Stimulated activated CD4-positive, alpha-beta T cell treated with anti-CD3 and anti-CD28 coated beads, Interleukin-4, amount 100 ng/mL, for 24 hours (primary cell): ENCODE measurements around the gene CLDN1.

ENCODE experiments used
- DNase-seq: peaks from one replicate; pipeline ENCODE4 v3.0.0-alpha.2; 2020

The CLDN1 gene

GRCh38 chr3:190330936-190331734, 8.9 kb upstream of the CLDN1 start:
- DNase-seq = no peak

DNA sequence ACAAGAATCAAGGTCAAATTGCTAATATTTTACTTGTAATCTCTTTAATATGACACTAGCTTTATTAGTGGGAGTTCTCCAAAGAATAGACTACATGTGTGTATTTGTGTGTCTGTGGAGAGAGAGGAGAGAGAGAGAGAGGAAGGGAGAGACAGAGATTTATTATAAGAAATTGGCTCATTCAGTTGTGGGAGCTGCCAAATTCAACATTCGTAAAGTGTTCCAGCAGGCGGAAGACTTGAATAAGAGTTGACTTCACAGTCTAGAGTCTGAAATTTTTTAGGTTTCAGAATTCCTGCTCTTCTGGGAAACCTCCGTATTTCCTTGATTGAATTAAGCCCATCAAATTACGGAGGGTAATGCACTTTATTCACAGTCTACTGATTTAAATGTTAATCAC, 4.7 kb upstream of the CLDN1 start:
- no peak for DNase-seq

DNA sequence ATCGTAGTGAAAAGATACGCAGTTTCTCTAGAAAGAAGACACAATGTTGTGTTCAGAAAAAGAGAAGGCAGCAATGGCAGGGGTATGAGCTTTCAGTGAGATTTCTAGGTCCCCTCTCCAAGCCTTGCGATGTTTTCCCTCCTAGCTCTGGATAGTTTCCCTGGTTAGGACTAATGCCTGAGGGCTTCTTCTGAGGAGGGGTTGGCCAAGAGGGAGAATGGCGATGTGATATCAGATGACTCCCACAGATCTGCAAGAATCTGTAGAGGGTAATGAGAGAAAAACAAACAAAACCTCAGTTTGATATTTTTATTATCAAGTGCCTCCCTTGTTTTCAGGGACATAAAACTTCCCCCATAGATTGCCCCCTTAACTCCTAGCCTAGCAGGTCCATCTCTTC, 4.1 kb upstream of the CLDN1 start:
- DNase-seq = no peak

GRCh38 chr3:190325923-190326322, 3.7 kb upstream of the CLDN1 start:
- no peak for DNase-seq

DNA sequence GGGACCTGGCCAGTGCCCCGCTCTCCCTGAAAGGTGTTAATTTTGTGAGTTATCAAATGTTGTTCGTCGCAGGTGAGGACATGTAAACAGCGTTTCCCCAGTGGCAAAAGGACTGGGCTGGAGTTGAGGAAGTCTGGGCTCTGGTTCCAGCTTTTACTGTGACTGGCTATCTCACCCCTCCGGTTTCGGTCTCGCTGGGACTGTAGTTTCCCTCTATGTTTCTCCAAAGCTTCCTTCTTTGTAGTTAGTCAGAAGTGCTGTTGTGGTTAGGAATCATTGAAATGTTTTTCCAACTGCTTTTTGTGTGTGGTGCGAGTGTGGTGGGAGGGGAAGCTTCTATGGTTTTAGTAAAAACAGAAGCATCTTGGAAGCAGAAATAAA, 990 bp upstream of the CLDN1 start:
- DNase-seq = no peak

DNA sequence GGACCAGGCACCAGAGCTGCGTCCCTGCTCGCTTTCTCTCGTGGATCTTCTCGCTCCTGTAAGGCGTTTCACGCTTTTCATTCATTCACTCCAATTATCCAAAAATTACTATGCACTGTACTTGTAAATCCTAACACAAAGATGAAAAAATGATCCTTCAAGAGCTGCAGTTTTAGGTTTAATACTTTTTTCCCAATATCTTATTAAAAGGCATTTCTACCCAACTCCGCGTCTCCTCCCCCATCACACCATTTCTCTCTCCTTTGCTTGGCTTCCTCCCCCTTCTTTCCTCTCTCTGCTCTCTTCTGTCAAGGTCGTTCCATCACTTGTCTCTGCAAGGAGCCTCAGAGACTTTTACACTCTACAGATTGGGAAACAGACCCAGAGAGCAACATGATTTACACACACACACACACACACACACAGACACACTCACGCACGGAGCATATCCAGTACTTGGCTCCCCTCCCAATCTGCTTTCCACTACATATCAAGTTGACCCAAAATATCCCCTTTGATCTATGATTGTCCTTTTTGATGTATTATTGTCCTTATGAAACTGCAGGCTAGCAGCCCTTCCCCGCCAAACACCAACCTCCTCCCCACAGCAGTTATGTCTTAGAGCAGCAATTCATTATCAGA, 479 bp upstream of the CLDN1 start:
- DNase-seq = no peak

GRCh38 chr3:190320594-190321362, 1.5 kb downstream of the CLDN1 start:
- DNase-seq = no peak

DNA sequence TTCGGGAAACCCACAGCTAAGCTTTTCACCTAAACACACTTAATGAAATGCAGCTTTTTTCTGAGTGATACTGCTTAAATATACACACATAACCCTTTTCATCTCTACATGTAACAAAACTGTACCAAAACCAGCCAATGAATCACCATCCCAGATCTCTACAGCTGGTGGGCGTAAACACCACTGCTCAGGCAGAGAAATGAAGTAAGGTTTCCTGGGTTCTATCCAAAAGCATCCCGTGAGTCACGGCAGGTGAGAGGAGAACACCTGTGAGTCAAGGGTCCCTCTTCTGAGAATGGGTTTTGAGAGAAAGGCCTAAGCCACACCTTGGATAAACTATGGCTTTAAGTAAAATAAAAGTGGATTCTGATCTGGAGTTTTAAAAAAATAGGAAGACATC, 2.6 kb downstream of the CLDN1 start:
- peak; percentile 78 for DNase-seq

GRCh38 chr3:190318666-190319065, 3.6 kb downstream of the CLDN1 start:
- no peak for DNase-seq

- DNase-seq = no peak
These were observed 7.5 kb downstream of the CLDN1 start for GRCh38 chr3:190314741-190315140.

DNA sequence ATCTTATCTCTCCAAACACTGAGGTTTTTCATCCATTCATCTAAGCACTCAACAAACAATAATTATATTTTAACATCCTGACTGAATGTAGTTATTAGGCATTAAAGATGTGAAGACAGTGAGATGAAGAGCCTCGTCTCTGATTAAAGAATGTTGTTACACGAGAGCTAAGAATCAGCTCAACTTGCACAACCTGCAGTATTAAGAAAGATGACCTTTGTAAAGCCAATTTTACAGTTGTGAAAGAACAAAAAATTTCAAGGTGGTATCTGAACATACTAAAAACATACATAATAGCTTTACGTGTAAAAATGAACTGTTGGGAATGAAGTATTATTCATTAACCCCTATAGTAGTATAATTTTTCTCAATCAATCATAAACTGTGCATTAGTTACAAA, 12.8 kb downstream of the CLDN1 start:
- no peak for DNase-seq

DNA sequence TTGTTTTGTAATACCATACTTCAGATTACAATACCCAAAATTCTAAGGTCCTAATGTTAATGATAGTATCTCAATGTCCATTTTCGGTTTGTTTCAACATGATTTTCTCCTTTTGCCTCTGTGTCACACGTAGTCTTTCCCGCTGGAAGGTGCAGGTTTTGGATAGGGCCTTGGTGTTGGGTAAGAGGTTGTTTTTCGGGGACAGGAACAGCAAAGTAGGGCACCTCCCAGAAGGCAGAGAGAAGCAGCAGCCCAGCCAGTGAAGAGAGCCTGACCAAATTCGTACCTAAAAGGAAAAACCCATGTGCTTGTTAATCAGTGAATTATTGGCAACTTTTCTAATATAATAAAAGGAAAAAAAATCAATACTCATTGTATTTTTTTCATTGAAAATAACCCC, 14.1 kb downstream of the CLDN1 start:
- DNase-seq = no peak

DNA sequence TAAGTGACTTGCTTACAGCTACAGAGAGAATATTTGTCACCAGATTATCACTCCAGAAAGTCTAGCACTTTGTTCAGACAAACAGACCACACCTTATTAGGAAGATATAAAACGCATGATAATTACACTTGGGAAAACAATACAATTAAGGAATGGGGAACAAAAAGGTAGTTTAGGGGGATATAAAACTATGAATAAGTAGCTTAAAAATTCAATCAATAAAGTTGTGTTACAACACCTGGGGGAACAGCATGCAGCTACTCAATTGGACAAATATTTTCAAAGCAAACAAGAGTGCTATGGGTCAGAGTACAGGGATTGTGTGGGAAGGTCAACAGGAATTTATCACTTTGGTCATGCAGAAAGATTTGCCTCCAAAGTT, 15.1 kb downstream of the CLDN1 start:
- no peak for DNase-seq

DNA sequence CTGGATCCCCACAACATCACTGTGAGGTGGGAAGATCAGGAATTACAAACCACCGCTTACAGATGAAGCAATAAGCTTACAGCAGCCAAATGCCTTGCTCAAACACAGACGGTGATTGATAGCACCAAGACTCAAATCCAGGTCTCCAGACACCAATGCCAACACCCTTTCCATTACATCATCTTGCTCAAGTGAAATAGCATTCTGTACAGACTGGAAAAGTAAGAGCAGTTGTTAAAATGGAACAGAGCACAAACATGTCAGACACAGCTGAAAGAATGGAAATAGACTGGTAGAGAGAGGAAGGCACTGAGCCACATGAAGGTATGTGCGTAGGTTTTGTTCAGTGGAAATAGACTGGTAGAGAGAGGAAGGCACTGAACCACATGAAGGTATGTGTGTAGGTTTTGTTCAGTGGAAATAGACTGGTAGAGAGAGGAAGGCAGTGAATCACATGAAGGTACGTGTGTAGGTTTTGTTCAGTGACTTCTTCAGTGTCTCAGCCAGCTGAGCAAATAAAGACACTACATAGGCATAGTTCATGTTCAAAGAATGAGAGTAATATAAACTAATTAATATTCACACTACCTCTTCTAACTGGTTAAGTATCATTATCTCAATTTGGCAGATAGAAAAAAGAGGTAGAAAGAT, 15.6 kb downstream of the CLDN1 start:
- peak; percentile 12 for DNase-seq

- DNase-seq = no peak
These were observed 16.2 kb downstream of the CLDN1 start for GRCh38 chr3:190306026-190306425.

GRCh38 chr3:190305406-190305805, 16.8 kb downstream of the CLDN1 start:
- no peak for DNase-seq

DNA sequence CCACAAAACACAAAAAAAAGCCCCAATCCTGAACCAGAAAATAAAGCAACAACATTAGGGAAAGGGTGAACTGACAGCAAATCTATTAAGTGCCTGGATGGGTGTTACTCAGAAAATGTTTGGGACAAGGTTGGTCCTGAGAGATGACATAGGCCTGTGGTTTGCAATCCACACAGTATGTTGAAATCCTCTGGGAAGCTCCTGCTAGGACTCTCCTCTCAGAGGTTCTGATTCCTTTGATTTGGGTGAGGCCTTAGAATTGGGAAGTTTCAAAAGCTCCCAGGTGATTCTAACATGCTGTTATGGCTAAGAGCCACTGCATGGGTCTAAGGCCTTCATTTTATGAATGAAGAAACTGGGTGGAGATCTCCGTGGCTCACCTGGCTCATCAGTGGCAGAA, 18.4 kb downstream of the CLDN1 start:
- no peak for DNase-seq

- DNase-seq = no peak
These were observed 19.9 kb downstream of the CLDN1 start for GRCh38 chr3:190302212-190302867.

- DNase-seq = no peak
These were observed 20.7 kb downstream of the CLDN1 start for GRCh38 chr3:190301591-190301990.

- no peak for DNase-seq
These were observed 22.3 kb downstream of the CLDN1 start for GRCh38 chr3:190299969-190300368.

GRCh38 chr3:190294030-190294429, 28.2 kb downstream of the CLDN1 start:
- DNase-seq = no peak

DNA sequence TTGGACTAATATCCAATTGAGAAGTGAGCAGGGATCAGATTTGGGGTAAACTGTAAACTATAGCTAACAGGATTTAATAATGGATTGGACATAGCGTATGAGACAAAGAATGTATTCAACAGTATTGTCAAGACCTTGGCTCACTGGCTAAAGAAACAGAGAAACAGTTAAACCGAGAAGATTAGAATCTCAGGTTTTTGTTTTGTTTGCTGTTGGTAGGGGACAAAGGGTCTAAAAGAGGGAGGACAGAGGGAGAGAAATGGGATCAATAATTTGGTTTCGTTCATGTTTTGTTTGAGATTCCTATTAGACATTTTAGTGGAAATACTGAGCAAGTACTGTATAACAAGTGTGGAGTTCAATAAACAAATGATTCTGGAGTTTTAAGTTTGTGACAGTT, 28.6 kb downstream of the CLDN1 start:
- no peak for DNase-seq

GRCh38 chr3:190291994-190292584, 30.2 kb downstream of the CLDN1 start:
- no peak for DNase-seq
